Fibroblast of lung (primary cell): Measurements from ENCODE around the gene LARP4B. TPM values are rescaled to one million over a fixed set of nuclear protein-coding genes. Genes with fewer than 3 reads are reported as not detected.
A peak's percentile ranks its signal among the peaks of the same experiment; 100 is the strongest.

ENCODE experiments used
- DNase-seq, 2 donors: peaks; one replicate each; pipeline versions ENCODE4 v3.0.0 to v3.0.0-alpha.2; 2010; ENCODE audit warnings: low read depth in 2 of 2
- H2AFZ ChIP-seq: 2 replicates; pipeline ENCODE4 v1.5.1; 2012; ENCODE audit warnings: low read length, control low read depth, inconsistent platforms
- H3K27ac ChIP-seq: 2 replicates; pipeline ENCODE4 v1.5.1; 2011; ENCODE audit warnings: low read length, control low read depth; ENCODE audit not compliant: insufficient read depth
- H3K27me3 ChIP-seq: 2 replicates; pipeline ENCODE4 v1.5.1; 2011; ENCODE audit warnings: mild to moderate bottlenecking, low read length; ENCODE audit not compliant: control insufficient read depth, insufficient read depth
- H3K36me3 ChIP-seq: 2 replicates; pipeline ENCODE4 v1.5.1; 2011; ENCODE audit warnings: low read length; ENCODE audit not compliant: control insufficient read depth, insufficient read depth
- H3K4me1 ChIP-seq: 2 replicates; pipeline ENCODE4 v1.5.1; 2011; ENCODE audit warnings: low read length; ENCODE audit not compliant: control insufficient read depth, insufficient read depth; ENCODE audit errors: extremely low read depth
- H3K4me2 ChIP-seq: 2 replicates; pipeline ENCODE4 v1.5.1; 2011; ENCODE audit warnings: low read length, control low read depth; ENCODE audit not compliant: insufficient read depth; ENCODE audit errors: extremely low read depth
- H3K4me3 ChIP-seq, 4 experiments: fragments of 200-600 bp in 1 of 4; sonication (generic) in 1 of 4; replicated peaks in 1 of 4; 2 replicates each; pipeline ENCODE4 v1.5.1; 2011 to 2016; ENCODE audit warnings: low read length in 4 of 4, low read depth in 3 of 4, mild to moderate bottlenecking in 3 of 4, control low read depth in 2 of 4, inconsistent platforms in 1 of 4, mixed read lengths in 1 of 4; ENCODE audit not compliant: insufficient read depth in 1 of 4; ENCODE audit errors: control extremely low read depth in 1 of 4
- H3K79me2 ChIP-seq: 2 replicates; pipeline ENCODE4 v1.5.1; 2012; ENCODE audit warnings: mild to moderate bottlenecking, low read length, inconsistent platforms; ENCODE audit not compliant: control insufficient read depth, insufficient read depth
- H3K9ac ChIP-seq: 2 replicates; pipeline ENCODE4 v1.5.1; 2011; ENCODE audit warnings: mild to moderate bottlenecking, low read length, control low read depth; ENCODE audit not compliant: insufficient read depth
- H3K9me3 ChIP-seq: 2 replicates; pipeline ENCODE4 v1.5.1; 2012; ENCODE audit warnings: low read depth, low read length; ENCODE audit not compliant: control insufficient read depth, insufficient read depth
- H4K20me1 ChIP-seq: 2 replicates; pipeline ENCODE4 v1.5.1; 2011; ENCODE audit warnings: low read length; ENCODE audit not compliant: control insufficient read depth, insufficient read depth; ENCODE audit errors: extremely low read depth
- CTCF ChIP-seq, 2 donors: IDR thresholded peaks in 1 of 2; conservative IDR thresholded peaks in 1 of 2; 1 replicate in 1 of 2; 2 replicates in 1 of 2; pipeline ENCODE4 v1.5.1; 2011 to 2012; ENCODE audit warnings: low read length in 2 of 2, control low read depth in 1 of 2, inconsistent platforms in 1 of 2, low read depth in 1 of 2, mild to moderate bottlenecking in 1 of 2
- EZH2 ChIP-seq: IDR thresholded peaks from 2 replicates; pipeline ENCODE4 v1.5.1; 2012; ENCODE audit warnings: low read length, control low read depth, mild to moderate bottlenecking; ENCODE audit errors: missing control alignments
- polyA plus RNA-seq, 2 donors: library from polyadenylated mRNA; depleted of rRNA in 1 of 2; stranded (reverse) in 1 of 2; unstranded in 1 of 2; fragments of >200 nt; gene quantifications; 2 replicates each; pipeline ENCODE4 v1.2.1, GENCODE V29; 2011 to 2012; ENCODE audit warnings: missing spikeins in 1 of 2
- total RNA-seq: library from RNA; depleted of rRNA; stranded (reverse); fragments of >200 nt; gene quantifications from 2 replicates; pipeline ENCODE4 v1.2.1, GENCODE V29; 2014

LARP4B gene
- total and polyA plus RNA-seq, 2 donors (not counting 1 experiment from before 2014, with no cell fraction given): 25.4 to 38.6 TPM

GRCh38 chr10:811379-812175 is 119.9 kb downstream of the LARP4B start:
- Histone ChIP-seq H3K4me2 (no peak overlapping the region), H4K20me1 (no peaks in the 10 kb centered on the region), H3K79me2 (no peaks in the 10 kb centered on the region), H3K9ac (no peak overlapping the region), H3K36me3 (peaks cover 26% of the 10 kb centered on the region), H3K4me1 (peaks cover 2% of the 10 kb centered on the region), H3K27me3 (no peaks in the 10 kb centered on the region), H3K9me3 (no peaks in the 10 kb centered on the region), H3K4me3 (no peak overlapping the region), H3K27ac (no peak overlapping the region), H2AFZ (no peak overlapping the region)
- peak in 1 of 2 donors; percentile 60 for DNase-seq
- no peak for TF ChIP-seq EZH2
- TF ChIP-seq CTCF (conservative IDR thresholded peaks at IDR 0.05 in 1 of 2, IDR thresholded peaks at IDR 0.05 in 1 of 2; ENCODE audit: low read depth in 1 of 2, low read length in 2 of 2): no peak

GRCh38 chr10:810351-810846 is 121.1 kb downstream of the LARP4B start:
- Histone ChIP-seq H4K20me1 (no peaks in the 10 kb centered on the region), H3K4me3 (no peak overlapping the region), H3K27me3 (no peaks in the 10 kb centered on the region), H3K36me3 (peaks cover 25% of the 10 kb centered on the region), H3K4me1 (no peaks in the 10 kb centered on the region), H3K9ac (no peak overlapping the region), H3K4me2 (no peak overlapping the region), H3K9me3 (no peaks in the 10 kb centered on the region), H2AFZ (no peak overlapping the region), H3K27ac (no peak overlapping the region), H3K79me2 (no peaks in the 10 kb centered on the region)
- no peak for TF ChIP-seq EZH2
- peak in 1 of 2 donors; percentile 57 for TF ChIP-seq CTCF (conservative IDR thresholded peaks at IDR 0.05 in 1 of 2, IDR thresholded peaks at IDR 0.05 in 1 of 2; ENCODE audit: low read depth in 1 of 2, low read length in 2 of 2)
- DNase-seq: peak in 1 of 2 donors; percentile 54

- Histone ChIP-seq H3K9ac (no peak overlapping the region), H3K79me2 (no peaks in the 10 kb centered on the region), H4K20me1 (no peaks in the 10 kb centered on the region), H3K4me3 (no peak overlapping the region), H3K4me1 (no peaks in the 10 kb centered on the region), H2AFZ (no peak overlapping the region), H3K36me3 (peaks cover 25% of the 10 kb centered on the region), H3K27ac (no peak overlapping the region), H3K4me2 (no peak overlapping the region), H3K9me3 (no peaks in the 10 kb centered on the region), H3K27me3 (no peaks in the 10 kb centered on the region)
- TF ChIP-seq EZH2: no peak
- no peak for TF ChIP-seq CTCF (conservative IDR thresholded peaks at IDR 0.05 in 1 of 2, IDR thresholded peaks at IDR 0.05 in 1 of 2; ENCODE audit: low read depth in 1 of 2, low read length in 2 of 2)
- DNase-seq: no peak
These were observed 121.7 kb downstream of the LARP4B start for GRCh38 chr10:809671-810350.
